ENCODE results near the gene FOXP1. TPM values are rescaled to one million over a fixed set of nuclear protein-coding genes. Genes with fewer than 3 reads are reported as not detected.
"Not testable (repeated sequence)": the region's sequence is repeated elsewhere in the genome, so short reads cannot be mapped to it uniquely, and the experiment has no call there.

Gene FOXP1
- total RNA-seq, 1 experiment from 2014 or later = 334 TPM

GRCh38 chr3:71026634-71027578 is 556.6 kb downstream of the FOXP1 start:
- H3K4me1 ChIP-seq (ENCODE audit: low read length) = no peaks in the 10 kb centered on the region; the same call in 1 of the 2 replicates
- H3K9me3 ChIP-seq (ENCODE audit: low read length) = no peaks in the 10 kb centered on the region
- H3K9me2 ChIP-seq (replicated peaks; ENCODE audit: insufficient read depth, low read length) = no peaks in the 10 kb centered on the region
- H3K4me2 ChIP-seq (ENCODE audit: low read depth, low read length, poor library complexity, severe bottlenecking) = no peak overlapping the region
- no peak overlapping the region for H3K4me3 ChIP-seq (ENCODE audit: low read length)
- H3K36me3 ChIP-seq (ENCODE audit: insufficient read depth, low read length) = peaks cover 40% of the 10 kb centered on the region; the same call in 1 of the 2 replicates
- no peak overlapping the region for H3K27ac ChIP-seq (ENCODE audit: low read length)
- no peak for DNase-seq
- H3K9ac ChIP-seq (ENCODE audit: low read length) = no peak overlapping the region
- H3K79me2 ChIP-seq (ENCODE audit: low read length) = peaks cover 90% of the 10 kb centered on the region
- no peak overlapping the region for H2AFZ ChIP-seq (ENCODE audit: low read length)
- H3K27me3 ChIP-seq (ENCODE audit: low read length) = no peaks in the 10 kb centered on the region
- no peaks in the 10 kb centered on the region for H4K20me1 ChIP-seq (ENCODE audit: insufficient read depth, low read depth, low read length)

GRCh38 chr3:71025516-71025915 is 558.0 kb downstream of the FOXP1 start:
- Histone ChIP-seq H3K79me2 (ENCODE audit: low read length) (peaks cover 90% of the 10 kb centered on the region), H3K4me3 (ENCODE audit: low read length) (no peak overlapping the region), H3K9me3 (ENCODE audit: low read length) (no peaks in the 10 kb centered on the region), H3K4me1 (ENCODE audit: low read length) (no peaks in the 10 kb centered on the region), H3K4me2 (ENCODE audit: low read depth, low read length, poor library complexity, severe bottlenecking) (no peak overlapping the region), H3K9me2 (replicated peaks; ENCODE audit: insufficient read depth, low read length) (no peaks in the 10 kb centered on the region), H3K9ac (ENCODE audit: low read length) (no peak overlapping the region), H3K27me3 (ENCODE audit: low read length) (no peaks in the 10 kb centered on the region), H3K36me3 (ENCODE audit: insufficient read depth, low read length) (peaks cover 31% of the 10 kb centered on the region; the same call in 1 of the 2 replicates), H4K20me1 (ENCODE audit: insufficient read depth, low read depth, low read length) (no peaks in the 10 kb centered on the region), H3K27ac (ENCODE audit: low read length) (no peak overlapping the region), H2AFZ (ENCODE audit: low read length) (no peak overlapping the region)
- no peak for DNase-seq

GRCh38 chr3:71025010-71025409 is 558.5 kb downstream of the FOXP1 start:
- Histone ChIP-seq H3K27me3 (ENCODE audit: low read length) (no peaks in the 10 kb centered on the region), H3K4me1 (ENCODE audit: low read length) (no peaks in the 10 kb centered on the region), H2AFZ (ENCODE audit: low read length) (no peak overlapping the region), H3K79me2 (ENCODE audit: low read length) (peaks cover 90% of the 10 kb centered on the region), H3K9ac (ENCODE audit: low read length) (no peak overlapping the region), H3K27ac (ENCODE audit: low read length) (no peak overlapping the region), H3K9me2 (replicated peaks; ENCODE audit: insufficient read depth, low read length) (no peaks in the 10 kb centered on the region), H3K4me2 (ENCODE audit: low read depth, low read length, poor library complexity, severe bottlenecking) (no peak overlapping the region), H3K4me3 (ENCODE audit: low read length) (no peak overlapping the region), H3K36me3 (ENCODE audit: insufficient read depth, low read length) (peaks cover 30% of the 10 kb centered on the region; the same call in 1 of the 2 replicates), H3K9me3 (ENCODE audit: low read length) (no peaks in the 10 kb centered on the region), H4K20me1 (ENCODE audit: insufficient read depth, low read depth, low read length) (no peaks in the 10 kb centered on the region)
- DNase-seq = no peak

GRCh38 chr3:71022551-71023335 is 560.8 kb downstream of the FOXP1 start:
- Histone ChIP-seq H3K36me3 (ENCODE audit: insufficient read depth, low read length) (peaks cover 32% of the 10 kb centered on the region; the same call in 1 of the 2 replicates), H3K27ac (ENCODE audit: low read length) (no peak overlapping the region), H3K79me2 (ENCODE audit: low read length) (peaks cover 95% of the 10 kb centered on the region), H3K4me3 (ENCODE audit: low read length) (no peak overlapping the region), H2AFZ (ENCODE audit: low read length) (no peak overlapping the region), H3K27me3 (ENCODE audit: low read length) (no peaks in the 10 kb centered on the region), H3K4me1 (ENCODE audit: low read length) (no peaks in the 10 kb centered on the region), H3K9me3 (ENCODE audit: low read length) (no peaks in the 10 kb centered on the region), H4K20me1 (ENCODE audit: insufficient read depth, low read depth, low read length) (no peaks in the 10 kb centered on the region), H3K9me2 (replicated peaks; ENCODE audit: insufficient read depth, low read length) (no peaks in the 10 kb centered on the region), H3K4me2 (ENCODE audit: low read depth, low read length, poor library complexity, severe bottlenecking) (no peak overlapping the region), H3K9ac (ENCODE audit: low read length) (no peak overlapping the region)
- no peak for DNase-seq

GRCh38 chr3:71018799-71019198 is 564.7 kb downstream of the FOXP1 start:
- DNase-seq = no peak
- H3K27ac ChIP-seq (ENCODE audit: low read length) = no peak overlapping the region
- peaks cover 32% of the 10 kb centered on the region for H3K36me3 ChIP-seq (ENCODE audit: insufficient read depth, low read length)
- no peak overlapping the region for H3K4me3 ChIP-seq (ENCODE audit: low read length)
- H3K79me2 ChIP-seq (ENCODE audit: low read length) = peaks cover 89% of the 10 kb centered on the region
- H3K4me2 ChIP-seq (ENCODE audit: low read depth, low read length, poor library complexity, severe bottlenecking) = no peak overlapping the region
- H3K9ac ChIP-seq (ENCODE audit: low read length) = no peak overlapping the region
- H2AFZ ChIP-seq (ENCODE audit: low read length) = no peak overlapping the region
- no peaks in the 10 kb centered on the region for H3K9me3 ChIP-seq (ENCODE audit: low read length)
- H3K27me3 ChIP-seq (ENCODE audit: low read length) = no peaks in the 10 kb centered on the region
- no peaks in the 10 kb centered on the region for H4K20me1 ChIP-seq (ENCODE audit: insufficient read depth, low read depth, low read length)
- no peaks in the 10 kb centered on the region for H3K4me1 ChIP-seq (ENCODE audit: low read length)
- H3K9me2 ChIP-seq (replicated peaks; ENCODE audit: insufficient read depth, low read length) = no peaks in the 10 kb centered on the region

- H4K20me1 ChIP-seq (ENCODE audit: insufficient read depth, low read depth, low read length) = no peaks in the 10 kb centered on the region
- no peak overlapping the region for H3K9ac ChIP-seq (ENCODE audit: low read length)
- no peaks in the 10 kb centered on the region for H3K27me3 ChIP-seq (ENCODE audit: low read length)
- H3K4me2 ChIP-seq (ENCODE audit: low read depth, low read length, poor library complexity, severe bottlenecking) = no peak overlapping the region
- no peaks in the 10 kb centered on the region for H3K9me3 ChIP-seq (ENCODE audit: low read length)
- no peak for DNase-seq
- H3K4me1 ChIP-seq (ENCODE audit: low read length) = peaks cover 15% of the 10 kb centered on the region
- no peak overlapping the region for H2AFZ ChIP-seq (ENCODE audit: low read length)
- H3K79me2 ChIP-seq (ENCODE audit: low read length) = peaks cover 84% of the 10 kb centered on the region
- H3K9me2 ChIP-seq (replicated peaks; ENCODE audit: insufficient read depth, low read length) = no peaks in the 10 kb centered on the region
- H3K27ac ChIP-seq (ENCODE audit: low read length) = 0 out of 2 replicates have a peak overlapping the region, but pooled peaks have one; percentile 19
- peaks cover 37% of the 10 kb centered on the region for H3K36me3 ChIP-seq (ENCODE audit: insufficient read depth, low read length)
- H3K4me3 ChIP-seq (ENCODE audit: low read length) = no peak overlapping the region
These were observed 567.2 kb downstream of the FOXP1 start for GRCh38 chr3:71016178-71016845.

- Histone ChIP-seq H3K79me2 (ENCODE audit: low read length) (peaks cover 85% of the 10 kb centered on the region), H3K4me1 (ENCODE audit: low read length) (peaks cover 32% of the 10 kb centered on the region), H3K36me3 (ENCODE audit: insufficient read depth, low read length) (peaks cover 42% of the 10 kb centered on the region)
- H3K4me2 ChIP-seq (ENCODE audit: low read depth, low read length, poor library complexity, severe bottlenecking); H3K9ac ChIP-seq (ENCODE audit: low read length); H3K4me3 ChIP-seq (ENCODE audit: low read length); H2AFZ ChIP-seq (ENCODE audit: low read length); H3K9me3 ChIP-seq (ENCODE audit: low read length); H3K9me2 ChIP-seq (replicated peaks; ENCODE audit: insufficient read depth, low read length); DNase-seq; H3K27me3 ChIP-seq (ENCODE audit: low read length); H4K20me1 ChIP-seq (ENCODE audit: insufficient read depth, low read depth, low read length); H3K27ac ChIP-seq (ENCODE audit: low read length): not testable (repeated sequence)
These were observed 568.9 kb downstream of the FOXP1 start for GRCh38 chr3:71014616-71015015.
